Sigmoid colon (tissue), 7 donors: ENCODE data around the gene TRMT2A. TPM values are rescaled to one million over a fixed set of nuclear protein-coding genes. Genes with fewer than 3 reads are reported as not detected.

Source experiments
- DNase-seq: peaks from one replicate; pipeline ENCODE4 v3.0.0-alpha.2; 2019
- H3K27ac ChIP-seq, 4 donors: fragments of 200-600 bp; sonication (generic); one replicate each; pipeline ENCODE4 v1.5.1; 2016 to 2019; ENCODE audit warnings: mild to moderate bottlenecking in 1 of 4
- H3K27me3 ChIP-seq, 3 donors: fragments of 200-600 bp; sonication (generic); one replicate each; pipeline ENCODE4 v1.5.1; 2019; ENCODE audit warnings: mild to moderate bottlenecking in 1 of 3
- H3K36me3 ChIP-seq, 4 donors: fragments of 200-600 bp; sonication (generic); one replicate each; pipeline ENCODE4 v1.5.1; 2016 to 2019
- H3K4me1 ChIP-seq, 4 donors: fragments of 200-600 bp; sonication (generic); one replicate each; pipeline ENCODE4 v1.5.1; 2017 to 2019
- H3K4me3 ChIP-seq, 4 donors: fragments of 200-600 bp; sonication (generic); one replicate each; pipeline ENCODE4 v1.5.1; 2017 to 2019; ENCODE audit warnings: mild to moderate bottlenecking in 2 of 4, moderate library complexity in 1 of 4
- H3K9me3 ChIP-seq, 4 donors: fragments of 200-600 bp in 3 of 4; sonication (generic) in 3 of 4; one replicate each; pipeline versions ENCODE4 v1.5.1 to v1.6.1; 2013 to 2019
- EP300 ChIP-seq, 4 donors: sonication (generic); formaldehyde crosslinking; IDR thresholded peaks; one replicate each; pipeline ENCODE4 v1.6.1; 2017; ENCODE audit warnings: antibody characterized with exemption in 4 of 4
- POLR2A ChIP-seq, 2 donors: fragments of 450-650 bp; IDR thresholded peaks; one replicate each; pipeline ENCODE4 v1.6.1; 2016; ENCODE audit warnings: antibody characterized with exemption in 2 of 2, mild to moderate bottlenecking in 2 of 2, moderate library complexity in 2 of 2
- POLR2AphosphoS5 ChIP-seq, 4 donors: sonication (generic); formaldehyde crosslinking; IDR thresholded peaks; one replicate each; pipeline ENCODE4 v1.6.1; 2017; ENCODE audit warnings: antibody characterized with exemption in 4 of 4
- WGBS, 2 donors: extraction: QIAGEN DNeasy Blood & Tissue Kit; methylation state at CpG; one replicate each; pipeline ENCODE4 v1.1.7; 2013; 5-methylcytosine and 5-hydroxymethylcytosine counted together
- intact Hi-C: fragments of 100-400 bp; cut with DNase I; formaldehyde crosslinking; loops from one replicate; pipeline ENCODE4 v1.15.1; 2023
- polyA plus RNA-seq, 3 donors: library from polyadenylated mRNA; stranded (reverse); fragments of 200-250 nt; gene quantifications; one replicate each; pipeline ENCODE4 v1.2.3, GENCODE V29; 2013
- total RNA-seq, 4 donors: library from RNA; depleted of rRNA; stranded (reverse); fragments of >200 nt; gene quantifications; one replicate each; pipeline ENCODE4 v1.1.0, GENCODE V29; 2016
- TF ChIP-seq, protein P1 (sequence below), 4 experiments: fragments of 450-650 bp in 3 of 4; fragments of 200-600 bp in 1 of 4; IDR thresholded peaks; one replicate each; pipeline ENCODE4 v1.5.1; 2016 to 2019; ENCODE audit warnings: antibody characterized with exemption in 4 of 4, mild to moderate bottlenecking in 3 of 4, moderate library complexity in 2 of 4
- donor health status: healthy with polysubstance abuse.
- donor health status: Bipolar disorder and iron deficiency.
- donor health status: healthy.

The TRMT2A gene
- total and polyA plus RNA-seq, 7 donors = 8.6 to 55.1 (median 43.7) TPM

DNA sequence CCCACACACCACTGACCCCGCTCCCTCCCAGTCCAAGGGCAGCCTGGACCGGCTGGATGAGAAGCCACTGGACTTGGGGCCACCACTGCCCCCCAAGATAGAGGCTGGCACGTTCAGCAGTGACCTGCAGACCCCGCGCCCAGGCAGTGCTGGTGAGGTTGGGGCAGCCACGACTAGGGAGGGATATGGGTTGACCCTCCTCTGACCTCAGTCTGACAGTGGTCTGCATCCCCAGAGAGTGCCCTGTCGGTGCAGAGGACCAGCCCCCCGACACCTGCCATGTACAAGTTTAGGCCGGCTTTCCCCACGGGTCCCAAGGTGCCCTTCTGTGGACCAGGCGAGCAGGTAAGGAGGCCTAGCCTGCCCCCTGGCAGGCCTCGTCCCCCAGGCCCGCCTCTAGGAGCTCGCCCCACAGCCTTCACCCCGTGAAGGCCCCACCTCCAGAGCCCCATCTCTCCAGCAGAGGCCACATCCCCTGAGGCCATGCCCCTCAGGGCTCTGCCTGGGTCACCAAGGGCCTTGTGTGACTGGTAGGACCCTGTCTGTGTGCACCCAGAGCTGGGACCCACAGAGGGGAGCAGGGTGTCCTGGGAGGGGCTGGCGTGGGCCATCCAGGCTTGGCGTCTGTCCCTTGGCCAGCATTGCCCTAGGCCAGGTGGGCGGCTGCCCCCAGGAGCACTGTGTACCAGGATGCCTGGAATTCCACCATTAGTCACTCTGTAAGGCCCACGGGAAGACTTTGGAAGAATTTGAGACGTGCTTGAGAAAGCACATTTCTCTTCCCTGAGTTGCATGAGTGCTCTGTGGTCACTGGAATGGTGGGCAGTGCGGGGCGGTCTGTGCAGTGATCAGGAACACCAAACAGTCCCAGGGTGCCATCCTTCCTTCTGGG lies 24.4 kb upstream of the TRMT2A start:
- H3K27ac ChIP-seq = no peak overlapping the region
- intact Hi-C loops = no loop called here
- no peaks in the 10 kb centered on the region for H3K27me3 ChIP-seq
- TF ChIP-seq EP300 (IDR thresholded peaks at IDR 0.05) = no peak
- TF ChIP-seq, protein P1, sequence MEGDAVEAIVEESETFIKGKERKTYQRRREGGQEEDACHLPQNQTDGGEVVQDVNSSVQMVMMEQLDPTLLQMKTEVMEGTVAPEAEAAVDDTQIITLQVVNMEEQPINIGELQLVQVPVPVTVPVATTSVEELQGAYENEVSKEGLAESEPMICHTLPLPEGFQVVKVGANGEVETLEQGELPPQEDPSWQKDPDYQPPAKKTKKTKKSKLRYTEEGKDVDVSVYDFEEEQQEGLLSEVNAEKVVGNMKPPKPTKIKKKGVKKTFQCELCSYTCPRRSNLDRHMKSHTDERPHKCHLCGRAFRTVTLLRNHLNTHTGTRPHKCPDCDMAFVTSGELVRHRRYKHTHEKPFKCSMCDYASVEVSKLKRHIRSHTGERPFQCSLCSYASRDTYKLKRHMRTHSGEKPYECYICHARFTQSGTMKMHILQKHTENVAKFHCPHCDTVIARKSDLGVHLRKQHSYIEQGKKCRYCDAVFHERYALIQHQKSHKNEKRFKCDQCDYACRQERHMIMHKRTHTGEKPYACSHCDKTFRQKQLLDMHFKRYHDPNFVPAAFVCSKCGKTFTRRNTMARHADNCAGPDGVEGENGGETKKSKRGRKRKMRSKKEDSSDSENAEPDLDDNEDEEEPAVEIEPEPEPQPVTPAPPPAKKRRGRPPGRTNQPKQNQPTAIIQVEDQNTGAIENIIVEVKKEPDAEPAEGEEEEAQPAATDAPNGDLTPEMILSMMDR (IDR thresholded peaks at IDR 0.05) = no peak
- no peak for TF ChIP-seq POLR2A (IDR thresholded peaks at IDR 0.05)
- no peak for TF ChIP-seq POLR2AphosphoS5 (IDR thresholded peaks at IDR 0.05)
- DNase-seq = no peak
- H3K36me3 ChIP-seq = peaks cover 0 to 38% (median 0%) of the 10 kb centered on the region in 4 donors
- no peak overlapping the region for H3K4me3 ChIP-seq
- 90 to 91% methylated on average over 22 of the region's 22 CpGs for WGBS, 2 donors
- H3K4me1 ChIP-seq = peaks cover 0 to 23% (median 23%) of the 10 kb centered on the region in 4 donors
- H3K9me3 ChIP-seq = no peaks in the 10 kb centered on the region

DNA sequence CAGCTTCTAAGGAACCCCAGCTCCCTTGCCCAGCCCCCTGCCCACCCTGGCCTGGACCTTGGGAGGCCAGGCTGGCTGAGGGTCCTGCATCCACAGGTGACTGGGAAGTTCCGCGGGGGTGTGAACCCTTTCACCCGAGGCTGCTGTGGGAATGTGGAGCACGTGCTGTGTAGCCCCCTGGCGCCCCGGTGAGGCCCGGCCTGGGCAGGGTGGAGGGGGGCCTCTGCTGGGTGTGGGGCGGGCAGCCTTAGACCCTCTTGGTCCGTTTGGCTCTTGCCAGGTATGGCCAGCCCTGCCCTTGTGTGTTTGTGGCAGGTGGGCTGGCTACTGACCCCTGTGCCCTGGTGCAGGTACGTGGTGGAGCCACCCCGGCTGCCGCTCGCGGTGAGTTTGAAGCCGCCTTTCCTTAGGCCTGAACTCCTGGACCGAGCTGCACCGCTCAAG lies 23.5 kb upstream of the TRMT2A start:
- DNase-seq = no peak
- intact Hi-C loops = no loop called here
- Histone ChIP-seq H3K9me3 (no peaks in the 10 kb centered on the region), H3K27ac (no peak overlapping the region), H3K27me3 (no peaks in the 10 kb centered on the region), H3K36me3 (peaks cover 0 to 35% (median 0%) of the 10 kb centered on the region in 4 donors), H3K4me1 (peaks cover 0 to 32% (median 31%) of the 10 kb centered on the region in 4 donors), H3K4me3 (no peak overlapping the region)
- WGBS, 2 donors = 95 to 96% methylated on average over 17 of the region's 17 CpGs
- no peak for TF ChIP-seq POLR2AphosphoS5 (IDR thresholded peaks at IDR 0.05)
- TF ChIP-seq, protein P1 (IDR thresholded peaks at IDR 0.05) = no peak
- TF ChIP-seq POLR2A (IDR thresholded peaks at IDR 0.05) = no peak
- TF ChIP-seq EP300 (IDR thresholded peaks at IDR 0.05) = no peak

DNA sequence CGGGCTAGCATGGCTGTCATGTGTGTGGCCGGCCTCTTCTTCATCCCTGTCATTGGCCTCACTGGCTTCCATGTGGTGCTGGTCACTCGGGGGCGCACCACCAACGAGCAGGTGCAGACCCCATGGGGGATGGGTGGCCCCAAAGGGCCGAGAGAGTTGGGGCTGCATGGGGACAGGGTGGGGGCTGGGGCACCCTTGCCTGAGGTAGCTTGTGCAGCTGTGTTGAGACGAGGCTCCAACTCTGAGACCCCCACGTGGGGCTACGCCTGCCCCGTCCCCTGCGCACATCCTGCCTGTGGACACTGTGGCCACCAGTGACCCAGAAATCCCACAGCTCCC lies 23.1 kb upstream of the TRMT2A start:
- Histone ChIP-seq H3K27me3 (no peaks in the 10 kb centered on the region), H3K9me3 (no peaks in the 10 kb centered on the region), H3K36me3 (peaks cover 0 to 31% (median 0%) of the 10 kb centered on the region in 4 donors), H3K4me1 (peaks cover 0 to 37% (median 36%) of the 10 kb centered on the region in 4 donors), H3K27ac (no peak overlapping the region), H3K4me3 (no peak overlapping the region)
- TF ChIP-seq POLR2A (IDR thresholded peaks at IDR 0.05) (no peak), EP300 (IDR thresholded peaks at IDR 0.05) (no peak), POLR2AphosphoS5 (IDR thresholded peaks at IDR 0.05) (no peak)
- TF ChIP-seq, protein P1 (IDR thresholded peaks at IDR 0.05) = no peak
- no peak for DNase-seq
- 93% methylated on average over 11 of the region's 11 CpGs for WGBS, 2 donors
- intact Hi-C loops = no loop called here

DNA sequence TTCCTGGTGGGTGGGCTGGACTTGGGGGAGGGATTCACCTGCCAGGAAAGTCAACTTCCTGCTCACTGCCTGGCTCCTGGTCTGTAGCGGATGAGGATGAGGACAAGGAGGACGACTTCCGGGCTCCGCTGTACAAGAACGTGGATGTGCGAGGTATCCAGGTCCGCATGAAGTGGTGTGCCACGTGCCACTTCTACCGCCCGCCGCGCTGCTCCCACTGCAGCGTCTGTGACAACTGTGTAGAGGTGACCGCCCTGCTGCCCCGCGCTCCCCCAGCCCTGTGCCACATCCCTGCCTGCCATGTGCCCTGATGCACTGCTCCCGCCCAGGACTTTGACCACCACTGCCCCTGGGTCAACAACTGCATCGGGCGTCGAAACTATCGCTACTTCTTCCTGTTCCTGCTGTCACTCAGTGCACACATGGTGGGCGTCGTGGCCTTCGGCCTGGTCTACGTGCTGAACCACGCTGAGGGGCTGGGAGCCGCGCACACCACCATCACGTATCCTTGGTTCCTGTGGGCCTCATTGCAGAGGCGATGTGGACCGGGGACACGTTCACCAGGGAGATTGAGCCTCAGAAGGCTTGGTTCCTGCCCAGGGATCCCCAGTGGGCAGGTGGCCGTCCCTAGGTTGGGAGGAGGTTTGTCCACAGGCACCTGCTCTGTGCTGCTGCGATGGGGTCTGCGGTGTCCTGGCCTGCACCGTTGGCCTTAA lies 22.5 kb upstream of the TRMT2A start:
- Histone ChIP-seq H3K36me3 (peaks cover 0 to 31% (median 0%) of the 10 kb centered on the region in 4 donors), H3K9me3 (no peaks in the 10 kb centered on the region), H3K27ac (no peak overlapping the region), H3K4me3 (no peak overlapping the region), H3K27me3 (no peaks in the 10 kb centered on the region), H3K4me1 (peaks cover 0 to 42% (median 39%) of the 10 kb centered on the region in 4 donors)
- intact Hi-C loops = loop anchor here (10.0 kb wide), 1 partner anchor 285 kb away; the partner anchor contains the start of genes GNB1L and RTL10
- 85 to 93% methylated on average over 36 of the region's 36 CpGs for whole genome bisulfite sequencing, 2 donors
- DNase-seq = no peak
- TF ChIP-seq POLR2AphosphoS5 (IDR thresholded peaks at IDR 0.05) (no peak), EP300 (IDR thresholded peaks at IDR 0.05) (no peak), POLR2A (IDR thresholded peaks at IDR 0.05) (no peak)
- TF ChIP-seq, protein P1 (IDR thresholded peaks at IDR 0.05) = no peak
